ENCODE data around the gene DCLK1. TPM values are rescaled to one million over a fixed set of nuclear protein-coding genes. Genes with fewer than 3 reads are reported as not detected.

DCLK1 gene
- total RNA-seq, 1 donor from 2014 or later, result 9.1 TPM

DNA sequence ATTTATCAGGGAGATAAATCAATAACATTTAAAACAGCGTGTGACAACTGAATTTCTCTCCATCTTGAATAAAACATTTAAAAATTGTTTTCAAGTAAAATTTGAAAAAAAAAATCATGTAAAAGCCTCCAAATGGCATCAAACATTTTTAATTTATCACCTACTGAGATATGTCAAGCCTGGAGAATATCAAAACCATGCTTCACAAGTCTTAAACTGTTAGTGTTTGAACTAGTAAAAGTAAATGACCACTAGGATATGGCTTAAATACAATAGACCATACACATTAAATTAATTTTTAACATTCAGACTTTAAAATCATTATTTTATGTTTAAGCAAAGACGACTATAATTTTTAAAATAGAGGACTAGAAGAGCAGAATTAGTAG lies 281.9 kb downstream of the DCLK1 start:
- peaks cover 13% of the 10 kb centered on the region for H3K4me1 Mint-ChIP-seq (ENCODE audit: unreplicated experiment)
- no peak overlapping the region for H3K4me3 Mint-ChIP-seq (ENCODE audit: unreplicated experiment)
- no peaks in the 10 kb centered on the region for H3K27me3 Mint-ChIP-seq (ENCODE audit: unreplicated experiment)
- H3K27ac Mint-ChIP-seq (ENCODE audit: unreplicated experiment), result no peak overlapping the region
- no peak for DNase-seq (ENCODE audit: extremely low spot score, unreplicated experiment)
- no peaks in the 10 kb centered on the region for H3K36me3 Mint-ChIP-seq (ENCODE audit: unreplicated experiment)
- TF ChIP-seq, protein P1, sequence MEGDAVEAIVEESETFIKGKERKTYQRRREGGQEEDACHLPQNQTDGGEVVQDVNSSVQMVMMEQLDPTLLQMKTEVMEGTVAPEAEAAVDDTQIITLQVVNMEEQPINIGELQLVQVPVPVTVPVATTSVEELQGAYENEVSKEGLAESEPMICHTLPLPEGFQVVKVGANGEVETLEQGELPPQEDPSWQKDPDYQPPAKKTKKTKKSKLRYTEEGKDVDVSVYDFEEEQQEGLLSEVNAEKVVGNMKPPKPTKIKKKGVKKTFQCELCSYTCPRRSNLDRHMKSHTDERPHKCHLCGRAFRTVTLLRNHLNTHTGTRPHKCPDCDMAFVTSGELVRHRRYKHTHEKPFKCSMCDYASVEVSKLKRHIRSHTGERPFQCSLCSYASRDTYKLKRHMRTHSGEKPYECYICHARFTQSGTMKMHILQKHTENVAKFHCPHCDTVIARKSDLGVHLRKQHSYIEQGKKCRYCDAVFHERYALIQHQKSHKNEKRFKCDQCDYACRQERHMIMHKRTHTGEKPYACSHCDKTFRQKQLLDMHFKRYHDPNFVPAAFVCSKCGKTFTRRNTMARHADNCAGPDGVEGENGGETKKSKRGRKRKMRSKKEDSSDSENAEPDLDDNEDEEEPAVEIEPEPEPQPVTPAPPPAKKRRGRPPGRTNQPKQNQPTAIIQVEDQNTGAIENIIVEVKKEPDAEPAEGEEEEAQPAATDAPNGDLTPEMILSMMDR (IDR thresholded peaks at IDR 0.05), result no peak
- peaks cover 4% of the 10 kb centered on the region for H3K9me3 Mint-ChIP-seq (ENCODE audit: unreplicated experiment)

DNA sequence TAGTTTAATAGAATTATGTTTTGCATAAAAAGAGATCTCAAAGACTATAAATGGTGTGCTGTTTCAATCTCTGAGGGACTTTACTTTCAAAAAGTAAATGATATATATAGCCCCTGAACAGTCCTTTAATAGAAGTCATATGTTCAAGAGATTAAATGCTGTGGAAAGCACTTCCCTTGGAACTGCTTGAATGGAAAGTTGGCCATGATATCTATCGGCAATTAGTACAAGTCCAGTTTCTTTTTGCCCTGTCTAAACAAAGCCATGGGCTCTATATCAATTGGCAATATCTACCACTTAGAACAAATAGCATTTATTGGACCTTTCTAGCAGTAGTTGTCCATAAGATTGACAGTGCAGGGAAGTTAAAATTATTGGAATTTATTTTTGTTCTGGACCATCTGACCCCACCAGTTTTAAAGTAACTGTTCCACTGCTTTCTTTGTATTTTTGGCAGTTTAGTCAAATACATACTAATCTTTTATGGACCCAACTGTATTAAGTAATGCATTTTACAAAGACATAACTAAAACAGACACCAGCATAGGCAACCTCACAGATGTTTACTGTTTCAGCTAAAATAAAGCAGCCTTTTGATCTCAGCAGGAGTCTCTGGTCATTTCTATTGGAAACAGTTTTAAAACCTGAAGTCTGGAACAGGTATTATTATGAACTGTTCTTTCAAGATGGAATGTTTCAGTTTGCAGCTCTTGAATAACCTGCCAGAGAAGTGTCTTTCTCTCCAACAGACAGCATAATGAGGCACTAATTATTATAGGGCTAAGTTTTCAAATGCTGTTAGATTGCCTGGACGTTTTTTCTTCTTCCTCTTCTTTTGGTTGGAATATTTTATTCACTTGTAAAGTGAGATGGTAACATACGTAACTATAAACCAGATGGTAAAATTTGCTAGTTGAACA lies 282.6 kb downstream of the DCLK1 start:
- Mint-ChIP-seq H3K27me3 (ENCODE audit: unreplicated experiment) (no peaks in the 10 kb centered on the region), H3K27ac (ENCODE audit: unreplicated experiment) (no peak overlapping the region), H3K9me3 (ENCODE audit: unreplicated experiment) (peaks cover 4% of the 10 kb centered on the region), H3K4me3 (ENCODE audit: unreplicated experiment) (no peak overlapping the region), H3K36me3 (ENCODE audit: unreplicated experiment) (no peaks in the 10 kb centered on the region), H3K4me1 (ENCODE audit: unreplicated experiment) (peaks cover 13% of the 10 kb centered on the region)
- TF ChIP-seq, protein P1 (IDR thresholded peaks at IDR 0.05), result no peak
- no peak for DNase-seq (ENCODE audit: extremely low spot score, unreplicated experiment)

DNA sequence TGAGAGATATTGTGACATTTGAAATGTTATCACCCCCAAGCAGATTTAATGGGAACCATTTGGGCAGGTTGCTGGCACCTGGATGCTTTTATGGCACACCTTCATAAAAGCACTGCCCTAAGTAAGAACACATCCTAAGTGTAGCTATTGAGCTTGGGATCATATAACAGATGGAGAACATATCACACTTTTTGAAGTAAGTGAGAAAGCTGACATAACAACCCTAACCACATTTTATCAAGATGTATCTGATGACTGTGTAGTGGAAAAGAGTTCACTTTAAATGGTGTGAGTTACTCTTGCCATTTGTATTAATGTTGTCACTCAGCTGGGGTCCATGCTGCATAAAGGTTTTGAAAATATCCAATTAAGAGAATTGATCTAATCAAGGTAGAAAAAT lies 287.9 kb downstream of the DCLK1 start:
- DNase-seq (ENCODE audit: extremely low spot score, unreplicated experiment), result no peak
- H3K27me3 Mint-ChIP-seq (ENCODE audit: unreplicated experiment), result no peaks in the 10 kb centered on the region
- H3K9me3 Mint-ChIP-seq (ENCODE audit: unreplicated experiment), result no peaks in the 10 kb centered on the region
- no peak overlapping the region for H3K4me3 Mint-ChIP-seq (ENCODE audit: unreplicated experiment)
- H3K36me3 Mint-ChIP-seq (ENCODE audit: unreplicated experiment), result no peaks in the 10 kb centered on the region
- H3K27ac Mint-ChIP-seq (ENCODE audit: unreplicated experiment), result no peak overlapping the region
- TF ChIP-seq, protein P1 (IDR thresholded peaks at IDR 0.05), result no peak
- H3K4me1 Mint-ChIP-seq (ENCODE audit: unreplicated experiment), result peaks cover 24% of the 10 kb centered on the region

DNA sequence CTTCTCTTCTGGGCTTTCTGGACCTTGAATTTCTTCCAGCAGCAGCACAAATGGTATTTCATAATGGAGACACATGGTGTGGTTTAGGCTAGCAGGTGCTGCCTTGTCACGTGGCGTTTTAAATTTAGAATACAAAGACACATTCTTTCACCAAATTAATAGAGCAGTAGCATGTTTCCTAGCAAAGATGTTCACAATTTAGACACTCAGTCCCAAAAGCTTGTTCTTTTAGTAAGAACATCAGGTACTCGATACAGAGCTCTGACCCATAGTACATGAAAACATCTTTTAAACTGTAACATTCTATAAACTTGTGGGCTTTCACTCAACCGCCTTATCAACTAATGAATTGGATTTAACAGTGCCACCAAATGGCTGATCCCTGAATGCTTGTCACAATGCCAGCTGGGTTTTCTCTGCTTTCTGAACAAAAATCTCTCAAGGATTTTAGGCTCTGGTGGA lies 290.1 kb downstream of the DCLK1 start:
- Mint-ChIP-seq H3K9me3 (ENCODE audit: unreplicated experiment) (no peaks in the 10 kb centered on the region), H3K27ac (ENCODE audit: unreplicated experiment) (no peak overlapping the region), H3K27me3 (ENCODE audit: unreplicated experiment) (no peaks in the 10 kb centered on the region), H3K4me1 (ENCODE audit: unreplicated experiment) (peaks cover 44% of the 10 kb centered on the region), H3K4me3 (ENCODE audit: unreplicated experiment) (no peak overlapping the region), H3K36me3 (ENCODE audit: unreplicated experiment) (no peaks in the 10 kb centered on the region)
- DNase-seq (ENCODE audit: extremely low spot score, unreplicated experiment), result no peak
- TF ChIP-seq, protein P1 (IDR thresholded peaks at IDR 0.05), result no peak

DNA sequence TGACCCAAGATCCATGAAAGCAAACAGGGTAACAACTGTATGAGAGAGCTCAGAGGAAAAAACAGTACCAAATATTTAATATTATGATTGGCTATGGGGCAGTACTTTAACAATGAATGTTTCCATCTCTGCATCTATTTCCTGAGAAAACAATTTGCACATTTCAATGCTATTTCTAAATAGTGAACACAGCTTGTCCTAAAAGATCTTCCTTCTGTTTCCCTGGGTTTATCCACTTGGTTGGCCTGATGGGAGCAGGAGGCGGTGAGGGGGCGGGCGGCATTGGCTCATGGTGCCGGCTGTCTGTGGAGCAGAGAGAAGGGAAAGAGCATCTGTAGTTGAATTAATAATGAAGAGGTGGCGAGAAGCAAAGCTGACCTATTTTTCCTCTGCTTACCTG lies 291.4 kb downstream of the DCLK1 start:
- peaks cover 57% of the 10 kb centered on the region for H3K4me1 Mint-ChIP-seq (ENCODE audit: unreplicated experiment)
- H3K27ac Mint-ChIP-seq (ENCODE audit: unreplicated experiment), result peak overlapping the region; percentile 73
- DNase-seq (ENCODE audit: extremely low spot score, unreplicated experiment), result no peak
- no peaks in the 10 kb centered on the region for H3K9me3 Mint-ChIP-seq (ENCODE audit: unreplicated experiment)
- no peaks in the 10 kb centered on the region for H3K27me3 Mint-ChIP-seq (ENCODE audit: unreplicated experiment)
- no peaks in the 10 kb centered on the region for H3K36me3 Mint-ChIP-seq (ENCODE audit: unreplicated experiment)
- TF ChIP-seq, protein P1 (IDR thresholded peaks at IDR 0.05), result no peak
- H3K4me3 Mint-ChIP-seq (ENCODE audit: unreplicated experiment), result no peak overlapping the region
